GM12892 (cell line): Measurements from ENCODE around the gene ANKLE2.

Source experiments
- POLR2A ChIP-seq: IDR thresholded peaks from 2 replicates; pipeline ENCODE4 v1.6.1; 2011; ENCODE audit warnings: low read depth, low read length, control low read depth
- POLR2AphosphoS5 ChIP-seq: IDR thresholded peaks from 2 replicates; pipeline ENCODE4 v1.6.1; 2011; ENCODE audit warnings: low read depth, low read length, control low read depth

DNA sequence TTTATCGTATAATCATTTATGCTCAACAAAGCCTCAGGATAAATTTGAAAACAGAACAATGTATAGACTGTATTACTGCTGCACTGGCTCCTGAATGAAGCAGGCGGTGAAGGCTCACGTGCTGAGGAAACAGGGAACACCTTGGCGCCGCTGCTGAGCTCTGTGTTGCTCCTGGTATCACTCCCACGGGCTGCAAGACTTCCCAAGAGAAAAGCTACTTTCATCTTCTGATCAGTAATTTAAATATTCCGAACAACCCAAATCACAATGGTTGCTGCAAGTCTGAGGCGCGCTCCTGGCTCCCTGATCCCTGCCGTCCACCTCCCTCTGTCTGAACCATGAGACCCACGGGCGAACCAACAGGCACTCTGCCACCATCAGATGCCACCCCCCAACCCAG is 35.2 kb downstream of the ANKLE2 start:
- no peak for TF ChIP-seq POLR2AphosphoS5
- TF ChIP-seq POLR2A, result no peak
